HG02678 (cell line): ENCODE data around the gene SPTBN5.

Experiments
- ATAC-seq: cut with Tn5 transposase; IDR thresholded peaks from one replicate; pipeline ENCODE4 v1.9.1; 2021; ENCODE audit warnings: mild to moderate bottlenecking, moderate library complexity; ENCODE audit not compliant: unreplicated experiment

SPTBN5 gene

GRCh38 chr15:41809121-41809520, 84.7 kb downstream of the SPTBN5 start:
- ATAC-seq = no peak

GRCh38 chr15:41806291-41807181, 87.3 kb downstream of the SPTBN5 start:
- ATAC-seq = no peak

DNA sequence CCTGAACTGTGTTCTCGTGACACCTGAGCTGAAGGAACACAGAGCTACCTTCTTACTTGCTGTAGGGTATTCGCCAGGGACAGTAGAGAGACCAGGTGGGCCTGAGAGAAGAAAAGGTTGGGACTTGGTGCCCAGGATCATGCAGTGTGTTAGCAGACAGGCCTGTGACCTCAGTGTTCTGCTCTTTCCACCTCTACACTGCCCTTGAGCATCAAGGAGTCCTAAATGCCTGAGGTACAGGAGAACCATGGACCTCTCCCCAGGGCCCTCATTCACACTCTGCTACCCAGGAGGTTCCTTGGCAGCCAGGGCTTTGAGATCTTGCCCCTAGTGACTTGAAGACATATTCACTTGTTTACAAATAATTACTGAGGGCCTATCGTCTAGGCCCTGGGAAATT, 88.1 kb downstream of the SPTBN5 start:
- ATAC-seq = no peak

DNA sequence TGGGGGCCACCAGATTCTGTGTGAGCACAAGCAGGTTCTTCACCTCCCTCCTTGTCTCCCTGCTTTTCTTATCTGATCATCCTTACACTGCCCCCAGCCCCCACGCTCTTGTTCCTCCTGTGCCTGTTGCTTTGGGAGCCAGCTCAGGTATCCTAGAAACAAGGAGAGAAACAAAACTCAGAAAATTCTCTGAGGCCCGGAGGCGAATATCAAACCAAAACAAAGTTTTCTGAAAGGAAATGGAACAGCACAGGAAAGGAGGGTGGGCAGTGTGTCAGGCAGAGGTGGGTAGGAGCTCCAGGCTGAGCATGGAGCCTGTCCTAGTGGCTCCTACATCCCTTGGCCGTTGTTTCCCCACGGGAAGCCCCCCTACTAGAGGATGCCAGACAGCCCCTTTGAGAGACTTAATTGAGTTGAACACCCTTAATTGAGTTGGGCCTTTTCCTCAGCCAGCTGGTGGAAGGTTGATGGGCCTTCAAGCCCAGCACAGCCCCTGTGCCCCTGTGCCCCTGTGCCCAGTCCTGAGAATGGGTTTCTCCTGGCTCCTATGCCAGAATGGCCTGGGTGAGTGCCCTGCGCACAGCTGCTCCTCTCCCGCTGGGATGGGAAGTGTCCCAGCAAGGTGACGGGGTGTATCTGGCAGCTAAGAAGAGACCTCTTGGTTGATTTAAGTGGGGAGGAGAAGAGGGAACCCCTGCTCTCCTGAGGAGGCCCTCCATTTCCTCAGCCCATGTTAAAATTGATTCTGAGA, 88.8 kb downstream of the SPTBN5 start:
- ATAC-seq = no peak

GRCh38 chr15:41804361-41804760, 89.5 kb downstream of the SPTBN5 start:
- no peak for ATAC-seq

DNA sequence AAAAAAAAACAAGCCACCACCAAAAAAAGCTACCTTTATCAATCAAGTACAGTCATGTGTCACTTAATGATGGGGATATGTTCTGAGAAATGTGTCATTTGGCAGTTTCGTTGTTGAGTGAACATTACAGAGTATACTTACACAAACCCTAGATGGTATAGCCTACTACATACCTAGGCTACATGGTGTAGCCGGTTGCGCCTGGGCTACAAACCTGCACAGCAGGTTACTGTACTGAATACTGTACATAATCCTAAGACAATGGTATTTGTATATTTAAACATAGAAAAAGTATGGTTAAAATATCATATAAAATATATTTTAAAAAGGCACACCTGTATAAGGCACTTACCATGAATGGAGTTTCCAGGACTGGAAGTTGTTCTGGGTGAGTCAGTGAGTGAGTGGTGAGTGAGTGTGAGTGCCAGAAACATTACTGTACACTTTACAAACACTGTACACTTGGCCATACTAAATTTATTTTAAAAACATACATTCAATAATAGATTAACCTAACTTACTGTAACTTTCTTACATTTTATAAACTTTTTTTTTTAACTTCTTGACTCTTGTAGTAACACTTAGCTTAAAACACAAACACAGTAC, 91.9 kb downstream of the SPTBN5 start:
- ATAC-seq = no peak

- ATAC-seq = no peak
Observed at GRCh38 chr15:41801185-41801584, 92.7 kb downstream of the SPTBN5 start.

DNA sequence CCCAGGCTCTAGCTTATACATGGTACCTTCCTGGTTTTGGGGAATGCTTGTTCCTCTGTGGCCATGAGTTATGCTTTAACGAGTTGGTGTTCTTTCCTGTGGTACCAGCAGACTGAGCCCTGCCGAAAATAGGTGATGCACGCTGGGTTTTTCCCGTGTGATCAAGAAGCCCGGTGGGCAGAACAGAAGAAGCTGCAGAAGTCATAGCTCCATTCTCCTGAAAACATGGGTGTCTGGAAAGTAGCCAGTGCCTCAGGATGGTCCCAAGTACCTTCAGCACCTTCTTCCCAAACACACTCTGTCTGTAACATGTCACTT, 94.4 kb downstream of the SPTBN5 start:
- ATAC-seq = no peak

DNA sequence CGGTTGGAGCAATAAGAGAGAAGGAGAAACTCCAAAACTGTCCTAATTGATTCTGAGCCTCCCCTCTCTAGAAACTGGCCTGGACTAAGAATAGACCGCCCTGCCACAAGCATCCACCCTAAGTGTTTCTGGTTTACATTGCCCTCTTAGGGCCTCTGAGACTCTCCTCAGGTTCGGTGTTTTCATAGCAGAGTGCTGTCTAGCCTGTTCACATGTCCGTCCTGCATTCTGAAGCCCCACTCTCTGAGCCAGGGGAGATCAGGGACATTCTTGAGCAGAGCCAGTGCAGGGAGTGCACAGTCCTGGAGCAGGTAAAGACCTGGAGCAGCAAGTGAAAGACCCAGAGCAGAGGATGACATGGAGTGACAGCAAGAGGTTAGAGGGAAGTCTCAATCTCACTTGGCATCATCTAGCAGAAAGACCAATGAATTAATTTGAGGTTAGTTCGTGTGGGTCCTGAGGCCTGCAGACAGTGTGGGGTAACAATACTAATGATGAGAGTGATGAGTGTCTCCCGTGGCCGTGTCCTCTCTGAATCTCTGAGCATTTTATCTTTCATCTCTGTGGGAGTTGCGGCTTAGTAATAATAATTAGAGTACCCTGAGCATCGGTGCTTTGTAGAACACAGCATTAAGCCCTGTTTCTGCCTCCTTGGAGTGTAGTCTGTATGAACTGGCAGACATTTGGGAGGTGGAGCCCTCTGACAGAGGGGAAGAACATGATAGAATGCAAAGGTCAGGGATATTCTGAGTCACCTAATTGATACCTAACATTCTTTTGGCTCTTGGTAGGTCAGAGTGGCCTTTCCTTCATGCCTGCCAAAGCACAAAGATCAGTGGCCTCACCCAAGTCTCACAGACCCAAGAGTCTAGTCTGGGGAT, 95.0 kb downstream of the SPTBN5 start:
- no peak for ATAC-seq
